ENCODE results near the gene ARFGAP2. TPM values are rescaled to one million over a fixed set of nuclear protein-coding genes. Genes with fewer than 3 reads are reported as not detected.

Gene ARFGAP2
- total and polyA plus RNA-seq, 9 of the 15 experiments (the other 6 are each of a cell fraction or from before 2014, with no cell fraction given) = 29.1 to 140 (median 90.1) TPM

GRCh38 chr11:47189100-47189834, 12.6 kb upstream of the ARFGAP2 start:
- intact Hi-C loops (cut with micrococcal nuclease) = no loop called here
- no peak overlapping the region for H3K4me2 ChIP-seq (ENCODE audit: insufficient read depth, low read length)
- H3K27ac ChIP-seq (ENCODE audit: extremely low read depth, low read depth, low read length) = no peak overlapping the region
- peaks cover 2 to 7% of the 10 kb centered on the region in 2 experiments; a peak in 2 of 5 replicates for H3K27me3 ChIP-seq (ENCODE audit: control insufficient read depth in 2 of 2, insufficient read depth in 2 of 2, low read length in 2 of 2)
- DNase-seq (ENCODE audit: extremely low read depth in 1 of 4, low spot score in 3 of 4) (peak in 1 of 4 experiments; percentile 12), ATAC-seq (no peak), FAIRE-seq (no peak)
- H3K4me3 ChIP-seq = no peak overlapping the region
- H2AFZ ChIP-seq (ENCODE audit: low read depth, low read length) = no peak overlapping the region
- H3K9ac ChIP-seq (ENCODE audit: insufficient read depth in 1 of 2, low read depth in 2 of 2, low read length in 2 of 2) = no peak overlapping the region
- H3K79me2 ChIP-seq (ENCODE audit: control insufficient read depth, insufficient read depth, low read length) = no peaks in the 10 kb centered on the region
- in situ Hi-C loops (cut with MboI) = no loop called here
- WGBS (ENCODE audit: insufficient coverage, low coverage, missing lambda C conversion rate) = 38% methylated on average over 10 of the region's 11 CpGs
- H3K4me1 ChIP-seq (replicated peaks in 1 of 2; ENCODE audit: control insufficient read depth in 2 of 2, insufficient read depth in 2 of 2, low read length in 2 of 2) = peaks cover 7 to 34% of the 10 kb centered on the region in 2 experiments
- POLR2A ChIA-PET = interaction anchor here (0.7 to 1.2 kb wide), 2 partner anchors 26 to 530 kb away, joined by 3 read pairs; no protein-coding TSS in a partner anchor
- no peaks in the 10 kb centered on the region for H3K9me1 ChIP-seq (ENCODE audit: control insufficient read depth, insufficient read depth, low read length)
- TF ChIP-seq SUPT5H (IDR thresholded peaks at IDR 0.05) = no peak
- TF ChIP-seq BRD4 (IDR thresholded peaks at IDR 0.05) = no peak
- peak; percentile 62; the same call in 1 of the 2 replicates for TF ChIP-seq RAD51 (IDR thresholded peaks at IDR 0.05; ENCODE audit: borderline replicate concordance, low read depth)
- peak; percentile 72 for TF ChIP-seq USF1 (CRISPR knock-in tag; IDR thresholded peaks at IDR 0.05)
- peak; percentile 7; the same call in 1 of the 2 replicates for TF ChIP-seq ATF3 (IDR thresholded peaks at IDR 0.05)
- no peak for TF ChIP-seq ATF3 (CRISPR knock-in tag; conservative IDR thresholded peaks at IDR 0.05)
- TF ChIP-seq USF2 (CRISPR knock-in tag; IDR thresholded peaks at IDR 0.05) = peak; percentile 57
- TF ChIP-seq FOXK2 (conservative IDR thresholded peaks at IDR 0.05 in 1 of 2, IDR thresholded peaks at IDR 0.05 in 1 of 2; ENCODE audit: low read depth in 2 of 2) = no peak
- TF ChIP-seq PRDM10 (IDR thresholded peaks at IDR 0.05; ENCODE audit: partially characterized antibody) = peak; percentile 72
- no TSS peak for BruUV-seq (replicated peaks)
- CTCF ChIA-PET (ENCODE audit: low intra/inter-chr PET ratio) = no interaction called here
- no peaks in the 10 kb centered on the region for H4K20me1 ChIP-seq (replicated peaks; ENCODE audit: control insufficient read depth, insufficient read depth, low read length)
- no peaks in the 10 kb centered on the region for H3K9me3 ChIP-seq (replicated peaks; ENCODE audit: control insufficient read depth, insufficient read depth, low read depth, low read length)
- H3K36me3 ChIP-seq (ENCODE audit: control insufficient read depth, insufficient read depth, low read length) = no peaks in the 10 kb centered on the region
